Measurements from ENCODE around the gene RPA3.

The RPA3 gene

DNA sequence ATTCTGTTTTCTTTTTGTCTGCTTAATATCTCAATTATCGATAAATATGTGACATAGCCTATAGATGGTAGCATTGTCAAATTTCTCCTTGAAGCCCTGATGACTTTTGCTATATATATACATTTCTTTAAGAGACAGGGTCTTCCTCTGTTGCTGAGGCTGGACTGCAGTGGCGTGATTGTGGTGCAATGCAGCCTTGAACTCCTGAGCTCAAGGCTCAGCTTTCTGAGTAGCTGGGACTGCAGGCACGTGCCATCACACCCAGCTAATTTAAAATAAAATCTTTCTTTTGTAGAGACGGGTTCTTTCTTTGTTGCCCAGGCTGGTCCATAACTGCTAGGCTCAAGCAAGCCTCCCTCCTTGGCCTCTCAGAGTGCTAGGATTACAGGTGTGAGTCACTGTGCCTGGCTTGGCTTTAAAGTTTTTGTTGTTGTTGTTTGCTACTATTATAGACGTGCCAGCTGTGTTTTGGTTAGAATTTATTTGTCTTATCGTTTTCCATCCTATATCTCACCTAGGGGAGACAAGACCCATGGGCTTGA, 70.8 kb downstream of the RPA3 start:
- DNase-seq (ENCODE audit: low spot score) = no peak
- TF ChIP-seq, protein P1, sequence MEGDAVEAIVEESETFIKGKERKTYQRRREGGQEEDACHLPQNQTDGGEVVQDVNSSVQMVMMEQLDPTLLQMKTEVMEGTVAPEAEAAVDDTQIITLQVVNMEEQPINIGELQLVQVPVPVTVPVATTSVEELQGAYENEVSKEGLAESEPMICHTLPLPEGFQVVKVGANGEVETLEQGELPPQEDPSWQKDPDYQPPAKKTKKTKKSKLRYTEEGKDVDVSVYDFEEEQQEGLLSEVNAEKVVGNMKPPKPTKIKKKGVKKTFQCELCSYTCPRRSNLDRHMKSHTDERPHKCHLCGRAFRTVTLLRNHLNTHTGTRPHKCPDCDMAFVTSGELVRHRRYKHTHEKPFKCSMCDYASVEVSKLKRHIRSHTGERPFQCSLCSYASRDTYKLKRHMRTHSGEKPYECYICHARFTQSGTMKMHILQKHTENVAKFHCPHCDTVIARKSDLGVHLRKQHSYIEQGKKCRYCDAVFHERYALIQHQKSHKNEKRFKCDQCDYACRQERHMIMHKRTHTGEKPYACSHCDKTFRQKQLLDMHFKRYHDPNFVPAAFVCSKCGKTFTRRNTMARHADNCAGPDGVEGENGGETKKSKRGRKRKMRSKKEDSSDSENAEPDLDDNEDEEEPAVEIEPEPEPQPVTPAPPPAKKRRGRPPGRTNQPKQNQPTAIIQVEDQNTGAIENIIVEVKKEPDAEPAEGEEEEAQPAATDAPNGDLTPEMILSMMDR (IDR thresholded peaks at IDR 0.05; ENCODE audit: extremely low read depth, missing control alignments) = no peak

DNA sequence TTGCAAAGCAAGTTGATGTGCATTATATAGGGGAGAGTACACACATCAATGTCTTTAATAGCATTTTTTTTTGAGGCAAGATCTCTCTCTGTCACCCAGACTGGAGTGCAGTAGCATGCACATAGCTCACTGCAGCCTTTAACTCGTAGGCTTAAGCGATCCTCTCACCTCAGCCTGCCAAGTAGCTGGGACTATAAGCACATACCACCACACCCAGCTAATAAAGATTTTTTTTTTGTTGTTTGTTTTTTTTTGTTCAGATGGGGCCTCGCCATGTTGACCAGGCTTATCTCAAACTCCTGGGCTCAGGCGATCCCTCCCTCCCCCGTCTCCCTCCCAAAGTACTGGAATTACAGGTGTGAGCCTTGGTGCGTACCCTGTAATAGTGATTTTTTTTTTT, 76.3 kb downstream of the RPA3 start:
- no peak for DNase-seq (ENCODE audit: low spot score)
- TF ChIP-seq, protein P1 (IDR thresholded peaks at IDR 0.05; ENCODE audit: extremely low read depth, missing control alignments) = no peak

DNA sequence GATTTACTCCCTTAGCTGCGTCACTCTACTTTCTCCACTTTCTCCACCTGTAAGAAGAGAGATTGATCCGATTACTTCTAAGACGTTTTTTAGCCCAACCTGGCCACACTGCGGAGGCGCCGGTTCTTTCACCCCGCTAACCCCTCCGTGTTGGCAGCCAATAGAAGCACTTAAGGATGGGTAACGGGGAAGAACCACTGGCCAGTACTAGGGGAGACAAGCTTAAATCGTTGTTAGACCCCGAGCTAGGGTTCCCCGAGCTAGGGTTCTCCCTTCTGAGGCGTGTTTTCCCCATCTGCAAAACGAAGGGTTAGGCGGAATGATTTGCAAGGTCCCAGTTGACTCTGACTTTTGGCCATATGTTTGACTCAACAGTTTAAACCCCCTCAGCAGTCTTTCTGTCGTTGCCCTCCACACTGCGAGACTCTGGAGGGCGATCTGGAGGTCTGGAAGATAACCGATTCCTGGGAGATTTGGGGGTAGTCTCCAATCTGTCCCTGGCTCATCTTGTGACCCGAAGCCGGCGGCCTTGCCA, 77.2 kb downstream of the RPA3 start:
- TF ChIP-seq, protein P1 (IDR thresholded peaks at IDR 0.05; ENCODE audit: extremely low read depth, missing control alignments) = no peak
- DNase-seq (ENCODE audit: low spot score) = no peak

DNA sequence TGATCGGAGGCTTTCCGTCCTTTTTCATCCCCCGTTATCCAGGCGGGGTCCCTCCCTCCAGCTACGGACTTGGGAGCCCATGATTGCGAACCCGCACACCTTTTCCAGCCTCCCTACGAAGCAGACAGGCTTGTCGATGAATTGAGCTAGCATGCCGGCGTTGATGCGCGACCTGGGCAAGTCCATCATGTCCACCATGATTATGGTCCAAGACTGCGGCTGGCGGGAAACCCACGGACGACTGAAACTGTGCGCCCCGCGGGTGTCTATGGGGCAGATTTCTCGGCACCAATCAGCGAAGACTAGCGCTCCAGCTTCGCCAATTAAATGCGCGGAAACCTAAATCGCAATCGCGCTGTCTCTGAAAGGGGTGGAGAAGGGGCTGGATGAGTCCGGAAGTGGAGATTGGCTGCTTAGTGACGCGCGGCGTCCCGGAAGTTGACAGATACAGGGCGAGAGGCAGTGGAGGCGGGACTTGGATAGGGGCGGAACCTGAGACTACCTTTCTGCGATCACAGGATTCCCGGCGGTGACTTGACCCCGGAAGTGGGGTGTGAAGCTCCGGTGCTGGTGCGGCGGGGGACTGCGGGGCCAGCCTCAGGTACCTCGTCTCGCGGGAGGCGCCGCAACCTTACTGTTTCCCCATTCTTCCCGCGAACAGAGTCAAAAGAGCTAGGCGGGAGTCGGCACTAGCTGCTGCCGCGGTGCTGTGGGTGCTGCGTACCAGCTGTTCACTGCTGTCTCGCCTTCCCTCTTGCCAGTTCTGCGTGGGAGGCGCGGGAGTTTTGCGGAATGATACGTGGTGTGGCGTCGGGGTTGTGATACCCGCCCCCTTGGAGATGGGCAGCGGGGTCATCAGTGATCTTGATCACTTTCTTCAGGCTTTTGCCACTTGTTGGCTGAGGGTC, 77.9 kb downstream of the RPA3 start, which contains the start of gene UMAD1:
TSS of gene UMAD1 (plus strand) at position 532 of the 908 bp plus-strand sequence. CDS start 32,620 bp downstream, outside the sequence.
- TF ChIP-seq, protein P1 (IDR thresholded peaks at IDR 0.05; ENCODE audit: extremely low read depth, missing control alignments) = no peak

DNA sequence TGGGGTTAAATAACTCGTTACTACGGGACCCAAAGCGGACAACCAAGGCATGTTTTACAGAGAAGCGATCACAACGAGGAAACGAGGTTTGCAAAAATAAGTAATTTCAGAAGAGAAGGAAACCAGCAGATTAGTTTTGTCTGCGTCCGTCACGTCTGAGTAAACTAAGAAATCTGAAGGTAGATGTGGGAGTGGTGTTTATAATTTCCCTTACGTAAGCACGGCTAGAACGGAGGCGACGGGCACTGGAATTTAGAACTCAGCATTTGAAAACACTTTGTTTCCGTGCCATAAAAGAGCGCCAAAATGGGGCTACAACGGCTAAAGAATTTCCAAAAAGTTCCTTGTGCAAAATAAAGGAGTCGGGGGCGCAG, 78.6 kb downstream of the RPA3 start:
- TF ChIP-seq, protein P1 (IDR thresholded peaks at IDR 0.05; ENCODE audit: extremely low read depth, missing control alignments) = no peak
- peak; percentile 30 for DNase-seq (ENCODE audit: low spot score)

More for the DNA sequence above, 77.9 kb downstream of the RPA3 start, which contains the start of gene UMAD1:
- peak; percentile 88 for DNase-seq (ENCODE audit: low spot score)

DNA sequence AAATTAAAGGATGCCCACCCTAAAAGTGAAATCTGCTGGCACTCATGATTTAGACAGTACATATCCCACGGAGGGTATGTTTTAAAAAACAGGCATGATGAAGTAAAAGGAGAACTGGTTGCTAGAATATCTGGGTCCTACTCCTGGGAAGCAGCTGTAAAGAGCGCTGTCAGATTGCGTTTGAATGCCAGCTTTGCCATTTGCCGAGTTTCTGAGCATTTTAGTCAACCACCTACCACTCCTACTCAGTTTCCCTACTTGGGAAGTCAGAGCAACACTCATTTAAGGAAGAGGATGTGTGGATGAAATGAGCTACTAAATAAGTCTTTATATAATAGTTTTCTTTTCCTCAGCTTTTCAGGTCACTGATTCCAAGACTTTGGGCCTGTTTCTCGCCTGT, 79.0 kb downstream of the RPA3 start:
- DNase-seq (ENCODE audit: low spot score) = no peak
- TF ChIP-seq, protein P1 (IDR thresholded peaks at IDR 0.05; ENCODE audit: extremely low read depth, missing control alignments) = no peak

Measured in GM20000 (cell line).